Fibroblast of the aortic adventitia (primary cell): ENCODE data around the gene MAGEF1. TPM values are rescaled to one million over a fixed set of nuclear protein-coding genes. Genes with fewer than 3 reads are reported as not detected.
A peak's percentile ranks its signal among the peaks of the same experiment; 100 is the strongest.

Experiments
- DNase-seq: peaks from one replicate; pipeline ENCODE4 v3.0.0-alpha.2; 2010; ENCODE audit warnings: low read depth
- H3K4me3 ChIP-seq: 2 replicates; pipeline ENCODE4 v1.5.1; 2011; ENCODE audit warnings: low read depth, mild to moderate bottlenecking, control low read depth, low read length, moderate library complexity
- total RNA-seq: library from RNA; depleted of rRNA; stranded (reverse); fragments of >200 nt; gene quantifications from 2 replicates; pipeline ENCODE4 v1.2.3, GENCODE V29; 2012; ENCODE audit warnings: low replicate concordance
- TF ChIP-seq, protein P1 (sequence below): IDR thresholded peaks from 2 replicates; pipeline ENCODE4 v1.5.1; 2011; ENCODE audit warnings: mild to moderate bottlenecking, low read length, control low read depth, inconsistent platforms; ENCODE audit not compliant: insufficient read depth

The MAGEF1 gene
- total RNA-seq, 1 donor: 16.8 TPM

DNA sequence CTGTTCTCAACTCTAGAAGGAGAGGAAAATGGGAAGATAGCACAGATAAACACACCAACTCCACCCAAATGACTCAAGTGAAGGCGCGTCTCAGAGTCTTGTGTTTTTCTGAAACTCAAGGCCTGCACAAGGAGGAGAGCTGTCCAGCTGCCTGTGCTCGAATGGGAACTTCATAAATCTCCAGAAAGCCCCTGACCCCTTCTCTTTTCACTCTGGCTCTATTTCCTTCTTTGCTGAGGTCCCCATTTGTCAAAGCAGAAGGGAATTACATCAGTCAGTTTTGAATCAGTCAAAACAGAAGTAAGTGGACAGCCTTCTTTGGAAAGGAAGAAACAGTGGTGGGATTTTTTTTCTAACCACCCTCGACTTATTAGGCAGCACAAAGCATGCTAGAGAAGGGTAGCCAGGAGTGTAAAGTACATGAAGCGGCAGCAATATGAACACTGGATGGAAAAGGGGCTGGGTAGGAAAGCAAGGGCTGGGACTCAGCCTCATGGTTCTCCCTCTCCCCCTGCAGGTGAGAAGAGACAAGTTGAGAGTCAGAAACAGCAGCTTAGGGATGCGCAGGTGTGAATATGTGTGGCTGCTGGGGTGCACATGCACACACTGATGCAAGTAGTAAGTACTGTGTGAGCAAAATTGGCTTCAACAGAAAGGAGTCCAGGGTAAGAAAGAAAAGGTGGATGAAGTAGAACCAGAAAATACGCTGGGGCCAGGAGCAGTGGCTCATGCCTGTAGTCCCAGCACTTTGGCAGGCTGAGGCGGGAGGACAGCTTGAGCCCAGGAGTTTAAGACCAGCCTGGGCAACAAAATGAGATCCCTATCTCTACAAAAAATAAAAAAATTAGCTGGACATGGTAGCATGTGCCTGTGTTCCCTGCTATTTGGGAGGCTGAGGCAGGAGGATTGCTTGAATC, 36.6 kb upstream of the MAGEF1 start:
- DNase-seq: peak; percentile 67
- H3K4me3 ChIP-seq: no peak overlapping the region
- TF ChIP-seq, protein P1, sequence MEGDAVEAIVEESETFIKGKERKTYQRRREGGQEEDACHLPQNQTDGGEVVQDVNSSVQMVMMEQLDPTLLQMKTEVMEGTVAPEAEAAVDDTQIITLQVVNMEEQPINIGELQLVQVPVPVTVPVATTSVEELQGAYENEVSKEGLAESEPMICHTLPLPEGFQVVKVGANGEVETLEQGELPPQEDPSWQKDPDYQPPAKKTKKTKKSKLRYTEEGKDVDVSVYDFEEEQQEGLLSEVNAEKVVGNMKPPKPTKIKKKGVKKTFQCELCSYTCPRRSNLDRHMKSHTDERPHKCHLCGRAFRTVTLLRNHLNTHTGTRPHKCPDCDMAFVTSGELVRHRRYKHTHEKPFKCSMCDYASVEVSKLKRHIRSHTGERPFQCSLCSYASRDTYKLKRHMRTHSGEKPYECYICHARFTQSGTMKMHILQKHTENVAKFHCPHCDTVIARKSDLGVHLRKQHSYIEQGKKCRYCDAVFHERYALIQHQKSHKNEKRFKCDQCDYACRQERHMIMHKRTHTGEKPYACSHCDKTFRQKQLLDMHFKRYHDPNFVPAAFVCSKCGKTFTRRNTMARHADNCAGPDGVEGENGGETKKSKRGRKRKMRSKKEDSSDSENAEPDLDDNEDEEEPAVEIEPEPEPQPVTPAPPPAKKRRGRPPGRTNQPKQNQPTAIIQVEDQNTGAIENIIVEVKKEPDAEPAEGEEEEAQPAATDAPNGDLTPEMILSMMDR: peak; percentile 45

DNA sequence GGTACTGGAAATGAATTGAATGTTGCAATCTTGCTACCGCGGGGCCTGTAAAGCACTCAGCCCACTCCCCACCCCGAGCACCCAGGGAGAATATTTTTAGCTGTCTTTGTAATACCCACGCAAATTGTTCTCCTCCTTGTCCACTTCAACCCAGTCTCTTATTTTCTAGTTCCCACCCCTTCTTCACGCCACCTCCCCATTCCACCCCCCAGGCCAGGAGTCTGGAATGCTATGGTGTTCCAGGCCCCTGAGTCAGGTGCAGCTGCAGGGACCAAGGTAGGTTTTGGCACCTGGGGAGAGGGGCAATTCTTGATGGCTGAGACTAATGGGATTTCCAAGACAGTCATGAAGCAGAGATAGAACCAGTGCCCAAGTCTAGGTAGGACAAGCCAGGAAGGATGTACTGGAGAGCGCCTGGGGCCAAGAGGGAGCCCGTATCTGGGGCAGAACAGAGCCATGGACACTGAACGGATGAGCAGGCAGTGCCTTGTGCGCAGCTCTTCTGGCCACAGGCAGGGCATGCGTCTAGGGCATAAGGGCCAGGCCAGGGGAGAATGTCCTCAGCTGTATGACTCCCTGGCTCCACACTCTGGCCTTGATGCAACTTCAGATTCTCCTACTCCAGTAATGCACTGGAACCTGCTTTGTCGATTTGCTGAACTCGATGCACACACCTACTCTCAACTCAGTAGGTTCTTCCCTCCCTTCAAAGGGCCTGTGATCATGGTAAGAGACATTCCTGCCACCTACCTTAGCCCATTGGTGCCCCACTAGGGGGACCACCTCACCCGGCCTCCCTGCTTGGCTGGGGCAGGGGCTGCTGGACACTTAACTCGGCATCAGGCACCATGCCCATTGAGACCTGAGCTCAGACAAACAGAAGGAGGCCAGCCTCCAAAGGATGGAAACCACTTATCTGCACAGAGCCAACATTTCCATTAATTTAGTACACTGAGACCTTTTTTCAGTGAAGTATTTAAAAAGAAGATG, 34.6 kb upstream of the MAGEF1 start:
- DNase-seq: no peak
- TF ChIP-seq, protein P1: no peak
- no peak overlapping the region for H3K4me3 ChIP-seq

DNA sequence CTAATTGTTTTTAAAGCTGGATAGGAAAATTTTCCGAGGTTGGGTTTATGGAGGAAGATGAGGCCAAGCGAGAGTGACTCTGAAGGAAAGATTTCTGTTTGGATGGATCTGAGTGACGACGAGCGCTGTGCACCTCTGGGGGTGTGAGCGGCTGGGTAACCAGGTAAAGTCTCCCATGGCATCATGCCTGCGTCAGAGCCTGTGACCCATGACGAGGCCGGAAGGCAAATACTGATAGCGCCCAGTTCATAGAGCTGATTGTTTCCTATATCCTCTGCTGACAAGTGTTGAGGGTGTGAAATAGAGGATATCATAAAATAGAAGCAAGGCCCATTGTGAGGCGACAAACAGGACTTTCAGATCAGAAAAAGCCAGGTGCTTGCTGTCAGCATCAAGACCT, 33.7 kb upstream of the MAGEF1 start:
- TF ChIP-seq, protein P1: no peak
- no peak overlapping the region for H3K4me3 ChIP-seq
- no peak for DNase-seq

DNA sequence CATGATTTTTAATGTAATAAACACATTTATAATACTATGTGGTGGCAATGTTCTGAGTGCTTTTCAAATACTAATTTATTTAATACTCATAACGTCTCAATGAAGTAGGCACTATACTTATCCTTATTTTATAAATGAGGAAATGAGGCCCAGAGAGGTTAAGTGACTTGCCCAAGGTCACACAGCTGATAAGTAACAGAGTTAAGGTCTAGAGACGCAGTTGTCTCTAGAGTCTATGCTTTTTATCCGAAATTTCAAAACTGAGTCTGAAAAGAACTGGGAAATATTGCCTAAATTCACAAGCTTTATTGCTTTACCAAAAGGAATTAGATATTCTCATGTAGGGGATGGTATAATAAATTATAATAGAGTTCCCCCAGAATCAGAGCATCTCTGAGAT, 31.4 kb upstream of the MAGEF1 start:
- TF ChIP-seq, protein P1: no peak
- no peak for DNase-seq
- H3K4me3 ChIP-seq: no peak overlapping the region

DNA sequence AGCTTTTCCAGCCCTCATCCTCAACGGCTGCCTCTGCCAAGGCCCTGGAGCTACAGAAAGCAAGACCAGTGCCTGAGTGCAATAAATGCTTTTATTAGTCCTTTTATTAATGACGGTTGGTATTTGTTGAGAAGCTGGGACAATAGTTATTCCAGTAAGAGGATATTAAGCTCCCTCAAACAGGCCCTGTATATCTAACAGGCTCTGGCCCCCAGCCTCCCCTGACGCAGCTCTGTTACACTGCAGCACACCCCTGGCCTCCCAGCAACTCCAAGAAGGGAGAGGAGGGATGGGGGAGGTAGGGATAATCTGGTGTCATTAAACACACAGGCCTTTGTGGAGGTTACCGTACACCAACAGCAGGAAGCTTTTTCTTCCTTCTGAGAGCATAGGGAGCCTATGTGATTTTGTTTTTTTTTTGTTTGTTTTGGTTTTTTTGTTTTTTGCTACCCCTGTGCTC, 30.8 kb upstream of the MAGEF1 start:
- TF ChIP-seq, protein P1: no peak
- no peak for DNase-seq
- no peak overlapping the region for H3K4me3 ChIP-seq

DNA sequence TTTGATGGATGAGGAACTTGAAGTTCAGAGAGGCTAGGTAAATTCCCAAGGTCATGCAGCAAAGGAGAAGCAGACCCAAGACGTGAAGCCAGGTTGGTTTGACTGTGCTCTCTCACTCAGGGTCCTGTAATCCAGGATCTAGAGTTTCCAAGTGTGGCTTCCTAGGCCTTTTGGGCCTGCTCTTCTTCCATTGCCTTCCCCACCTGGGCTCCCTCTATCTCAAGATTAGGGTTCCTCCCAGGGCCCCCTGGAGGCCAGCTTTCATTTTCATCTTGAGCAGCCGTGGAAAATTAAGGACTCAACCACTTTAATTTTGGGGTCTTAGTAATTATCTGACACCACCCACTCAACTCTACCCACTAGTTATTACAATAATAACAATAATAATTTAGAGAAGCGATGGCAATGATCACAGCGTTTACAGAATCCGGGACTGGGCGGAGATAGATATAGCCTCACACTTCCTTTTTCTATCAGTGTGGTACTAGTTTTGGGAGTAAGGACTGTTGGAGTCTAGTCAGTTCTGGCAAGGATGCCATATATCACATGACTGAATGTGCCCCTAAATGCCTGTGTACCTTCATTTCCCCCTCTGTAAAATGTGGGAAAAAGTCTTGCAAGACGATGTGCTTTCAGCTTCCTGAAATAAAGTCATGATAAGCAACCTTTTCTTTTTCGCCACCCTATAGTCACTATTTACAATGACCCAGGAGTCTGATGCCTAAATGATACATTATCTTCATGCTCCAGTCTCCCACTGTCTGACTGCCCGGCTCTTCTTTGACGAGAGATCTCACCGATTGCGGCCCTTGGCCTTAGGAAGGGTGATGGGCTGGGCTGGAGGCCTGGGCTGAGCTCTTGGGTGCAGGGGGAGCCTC, 30.2 kb upstream of the MAGEF1 start:
- TF ChIP-seq, protein P1: no peak

More for the DNA sequence above, 30.2 kb upstream of the MAGEF1 start:
- DNase-seq: no peak
- no peak overlapping the region for H3K4me3 ChIP-seq
